ENCODE measurements around the gene ITPR1.

DNA sequence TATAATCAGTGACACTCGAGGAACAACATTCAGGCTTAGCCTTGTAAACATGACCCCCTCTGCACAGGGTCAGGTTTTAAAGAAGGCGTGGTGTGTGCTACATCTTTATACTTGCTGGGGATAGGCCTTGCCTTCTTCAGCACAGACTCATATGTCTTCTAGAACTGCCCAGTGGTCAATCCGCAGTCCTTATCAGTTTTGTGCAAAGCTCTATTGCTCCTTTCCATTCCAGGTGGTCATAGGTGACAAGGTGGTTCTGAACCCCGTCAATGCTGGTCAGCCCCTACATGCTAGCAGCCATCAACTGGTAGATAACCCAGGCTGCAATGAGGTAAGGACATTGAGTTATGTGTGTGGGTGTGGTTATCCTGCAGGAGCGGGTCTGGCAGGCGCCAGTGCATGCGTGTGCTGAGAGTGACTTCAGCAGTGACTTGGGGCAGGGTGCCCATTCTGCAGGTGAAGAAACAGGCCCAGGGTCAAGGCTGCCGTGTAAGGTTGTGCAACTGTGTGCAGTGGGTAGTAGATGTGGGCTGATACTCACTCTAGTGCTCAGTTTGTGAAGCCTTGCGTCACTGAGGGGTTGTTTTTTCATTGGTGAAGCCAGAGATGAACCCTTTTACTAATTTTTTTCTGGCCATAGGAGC lies 150.9 kb downstream of the ITPR1 start:
- TF ChIP-seq, protein P1, sequence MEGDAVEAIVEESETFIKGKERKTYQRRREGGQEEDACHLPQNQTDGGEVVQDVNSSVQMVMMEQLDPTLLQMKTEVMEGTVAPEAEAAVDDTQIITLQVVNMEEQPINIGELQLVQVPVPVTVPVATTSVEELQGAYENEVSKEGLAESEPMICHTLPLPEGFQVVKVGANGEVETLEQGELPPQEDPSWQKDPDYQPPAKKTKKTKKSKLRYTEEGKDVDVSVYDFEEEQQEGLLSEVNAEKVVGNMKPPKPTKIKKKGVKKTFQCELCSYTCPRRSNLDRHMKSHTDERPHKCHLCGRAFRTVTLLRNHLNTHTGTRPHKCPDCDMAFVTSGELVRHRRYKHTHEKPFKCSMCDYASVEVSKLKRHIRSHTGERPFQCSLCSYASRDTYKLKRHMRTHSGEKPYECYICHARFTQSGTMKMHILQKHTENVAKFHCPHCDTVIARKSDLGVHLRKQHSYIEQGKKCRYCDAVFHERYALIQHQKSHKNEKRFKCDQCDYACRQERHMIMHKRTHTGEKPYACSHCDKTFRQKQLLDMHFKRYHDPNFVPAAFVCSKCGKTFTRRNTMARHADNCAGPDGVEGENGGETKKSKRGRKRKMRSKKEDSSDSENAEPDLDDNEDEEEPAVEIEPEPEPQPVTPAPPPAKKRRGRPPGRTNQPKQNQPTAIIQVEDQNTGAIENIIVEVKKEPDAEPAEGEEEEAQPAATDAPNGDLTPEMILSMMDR (IDR thresholded peaks at IDR 0.05; ENCODE audit: low read length): no peak
- no peak for TF ChIP-seq EZH2 (IDR thresholded peaks at IDR 0.05; ENCODE audit: borderline replicate concordance, low read length)
